HepG2 (cell line): ENCODE results near the gene VGF. TPM values are rescaled to one million over a fixed set of nuclear protein-coding genes. Genes with fewer than 3 reads are reported as not detected.

Source experiments
- GATAD1 ChIP-seq: IDR thresholded peaks from 2 replicates; pipeline ENCODE4 v1.6.1; 2016; ENCODE audit warnings: missing genetic modification reagents, missing compliant biosample characterization
- JDP2 ChIP-seq: sonication (generic); formaldehyde crosslinking; IDR thresholded peaks from 2 replicates; pipeline ENCODE4 v1.8.1; 2022; ENCODE audit warnings: missing genetic modification reagents, borderline replicate concordance
- JUND ChIP-seq: sonication (generic); formaldehyde crosslinking; IDR thresholded peaks from 2 replicates; pipeline ENCODE4 v1.8.0; 2022; ENCODE audit warnings: mild to moderate bottlenecking, missing genetic modification reagents
- MXI1 ChIP-seq: IDR thresholded peaks from 3 replicates; pipeline ENCODE4 v1.6.1; 2012; ENCODE audit warnings: low read depth, low read length, inconsistent platforms, borderline replicate concordance
- NCOA5 ChIP-seq: sonication (generic); formaldehyde crosslinking; IDR thresholded peaks from 2 replicates; pipeline ENCODE4 v1.4.0; 2020; ENCODE audit warnings: missing genetic modification reagents
- PHB2 ChIP-seq: fragments of 450-650 bp; IDR thresholded peaks from 2 replicates; pipeline ENCODE4 v1.6.1; 2018; ENCODE audit not compliant: partially characterized antibody
- RFXAP ChIP-seq: sonication (generic); formaldehyde crosslinking; IDR thresholded peaks from 2 replicates; pipeline ENCODE4 v1.4.0; 2020; ENCODE audit warnings: missing genetic modification reagents, borderline replicate concordance
- YEATS4 ChIP-seq: sonication (generic); formaldehyde crosslinking; IDR thresholded peaks from 2 replicates; pipeline ENCODE4 v1.4.0; 2020; ENCODE audit warnings: missing genetic modification reagents, borderline replicate concordance
- ZNF121 ChIP-seq: sonication (generic); formaldehyde crosslinking; IDR thresholded peaks from 2 replicates; pipeline ENCODE4 v1.5.0; 2020; ENCODE audit warnings: mild to moderate bottlenecking, missing genetic modification reagents
- ZNF547 ChIP-seq: sonication (generic); formaldehyde crosslinking; IDR thresholded peaks from 2 replicates; pipeline ENCODE4 v1.5.1; 2020; ENCODE audit warnings: mild to moderate bottlenecking, missing genetic modification reagents
- ZNF572 ChIP-seq: sonication (generic); formaldehyde crosslinking; IDR thresholded peaks from 2 replicates; pipeline ENCODE4 v1.5.1; 2020; ENCODE audit warnings: mild to moderate bottlenecking, missing genetic modification reagents
- ZNF616 ChIP-seq: sonication (generic); formaldehyde crosslinking; IDR thresholded peaks from 2 replicates; pipeline ENCODE4 v1.5.0; 2020; ENCODE audit warnings: low read depth, mild to moderate bottlenecking, missing genetic modification reagents
- ZNF619 ChIP-seq: sonication (generic); formaldehyde crosslinking; IDR thresholded peaks from 2 replicates; pipeline ENCODE4 v1.4.0; 2020; ENCODE audit warnings: mild to moderate bottlenecking, missing genetic modification reagents
- ZNF761 ChIP-seq: sonication (generic); formaldehyde crosslinking; conservative IDR thresholded peaks from 2 replicates; pipeline ENCODE4 v1.4.0; 2020; ENCODE audit warnings: mild to moderate bottlenecking, missing genetic modification reagents
- polyA plus RNA-seq, 8 experiments: library from polyadenylated mRNA; depleted of rRNA in 3 of 8; stranded (reverse) in 7 of 8; unstranded in 1 of 8; fragments of >200 nt; fragmentation: Illumina TruSeq in 4 of 8; extraction: Trizol in 4 of 8; gene quantifications; 2 replicates each; pipeline versions ENCODE4 v1.2.1 to v1.2.3, GENCODE V29; 2011 to 2016; ENCODE audit warnings: low read depth in 4 of 8, missing spikeins in 1 of 8, mixed read lengths in 1 of 8; ENCODE audit not compliant: insufficient read depth in 1 of 8
- total RNA-seq, 5 experiments: library from RNA; depleted of rRNA; stranded (reverse); fragments of >200 nt; fragmentation: Illumina TruSeq; extraction: Trizol; gene quantifications; 2 replicates each; pipeline ENCODE4 v1.2.3, GENCODE V29; 2016; ENCODE audit warnings: low read depth in 1 of 5
- TF ChIP-seq, protein P1 (sequence below): sonication (generic); formaldehyde crosslinking; IDR thresholded peaks from 2 replicates; pipeline ENCODE4 v1.5.0; 2020; ENCODE audit warnings: missing genetic modification reagents
- TF ChIP-seq, protein P2 (sequence below): sonication (generic); formaldehyde crosslinking; IDR thresholded peaks from 2 replicates; pipeline ENCODE4 v1.8.1; 2023; ENCODE audit warnings: mild to moderate bottlenecking, missing genetic modification reagents, borderline replicate concordance
- TF ChIP-seq, protein P3 (sequence below): sonication (generic); formaldehyde crosslinking; IDR thresholded peaks from 2 replicates; pipeline ENCODE4 v1.4.0; 2020; ENCODE audit warnings: missing genetic modification reagents
- TF ChIP-seq, protein P4 (sequence below): sonication (generic); formaldehyde crosslinking; IDR thresholded peaks from 2 replicates; pipeline ENCODE4 v1.4.0; 2020; ENCODE audit warnings: missing genetic modification reagents
- TF ChIP-seq, protein P5 (sequence below): sonication (generic); formaldehyde crosslinking; IDR thresholded peaks from 2 replicates; pipeline ENCODE4 v1.5.1; 2020; ENCODE audit warnings: missing genetic modification reagents, mild to moderate bottlenecking, borderline replicate concordance

VGF gene
- total and polyA plus RNA-seq, 2 of the 13 experiments (the other 11 are each of a cell fraction or from before 2014, with no cell fraction given), result 0.12 to 0.46 TPM

DNA sequence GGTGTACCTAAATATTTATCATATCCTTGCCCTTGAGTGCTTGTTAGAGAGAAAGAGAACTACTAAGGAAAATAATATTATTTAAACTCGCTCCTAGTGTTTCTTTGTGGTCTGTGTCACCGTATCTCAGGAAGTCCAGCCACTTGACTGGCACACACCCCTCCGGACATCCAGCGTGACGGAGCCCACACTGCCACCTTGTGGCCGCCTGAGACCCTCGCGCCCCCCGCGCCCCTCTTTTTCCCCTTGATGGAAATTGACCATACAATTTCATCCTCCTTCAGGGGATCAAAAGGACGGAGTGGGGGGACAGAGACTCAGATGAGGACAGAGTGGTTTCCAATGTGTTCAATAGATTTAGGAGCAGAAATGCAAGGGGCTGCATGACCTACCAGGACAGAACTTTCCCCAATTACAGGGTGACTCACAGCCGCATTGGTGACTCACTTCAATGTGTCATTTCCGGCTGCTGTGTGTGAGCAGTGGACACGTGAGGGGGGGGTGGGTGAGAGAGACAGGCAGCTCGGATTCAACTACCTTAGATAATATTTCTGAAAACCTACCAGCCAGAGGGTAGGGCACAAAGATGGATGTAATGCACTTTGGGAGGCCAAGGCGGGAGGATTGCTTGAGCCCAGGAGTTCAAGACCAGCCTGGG lies 27.0 kb downstream of the VGF start (continued):
- TF ChIP-seq, protein P1, sequence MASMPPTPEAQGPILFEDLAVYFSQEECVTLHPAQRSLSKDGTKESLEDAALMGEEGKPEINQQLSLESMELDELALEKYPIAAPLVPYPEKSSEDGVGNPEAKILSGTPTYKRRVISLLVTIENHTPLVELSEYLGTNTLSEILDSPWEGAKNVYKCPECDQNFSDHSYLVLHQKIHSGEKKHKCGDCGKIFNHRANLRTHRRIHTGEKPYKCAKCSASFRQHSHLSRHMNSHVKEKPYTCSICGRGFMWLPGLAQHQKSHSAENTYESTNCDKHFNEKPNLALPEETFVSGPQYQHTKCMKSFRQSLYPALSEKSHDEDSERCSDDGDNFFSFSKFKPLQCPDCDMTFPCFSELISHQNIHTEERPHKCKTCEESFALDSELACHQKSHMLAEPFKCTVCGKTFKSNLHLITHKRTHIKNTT (CRISPR knock-in tag), result no peak
- TF ChIP-seq NCOA5 (CRISPR knock-in tag), result 0 out of 2 replicates have a peak, but pooled peaks have one; percentile 76
- TF ChIP-seq ZNF121, result no peak
- 0 out of 2 replicates have a peak, but pooled peaks have one; percentile 50 for TF ChIP-seq GATAD1 (CRISPR knock-in tag)
- no peak for TF ChIP-seq YEATS4
- 0 out of 2 replicates have a peak, but pooled peaks have one; percentile 65 for TF ChIP-seq ZNF619 (CRISPR knock-in tag)
- TF ChIP-seq, protein P2, sequence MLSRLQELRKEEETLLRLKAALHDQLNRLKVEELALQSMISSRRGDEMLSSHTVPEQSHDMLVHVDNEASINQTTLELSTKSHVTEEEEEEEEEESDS, result no peak
- TF ChIP-seq, protein P3, sequence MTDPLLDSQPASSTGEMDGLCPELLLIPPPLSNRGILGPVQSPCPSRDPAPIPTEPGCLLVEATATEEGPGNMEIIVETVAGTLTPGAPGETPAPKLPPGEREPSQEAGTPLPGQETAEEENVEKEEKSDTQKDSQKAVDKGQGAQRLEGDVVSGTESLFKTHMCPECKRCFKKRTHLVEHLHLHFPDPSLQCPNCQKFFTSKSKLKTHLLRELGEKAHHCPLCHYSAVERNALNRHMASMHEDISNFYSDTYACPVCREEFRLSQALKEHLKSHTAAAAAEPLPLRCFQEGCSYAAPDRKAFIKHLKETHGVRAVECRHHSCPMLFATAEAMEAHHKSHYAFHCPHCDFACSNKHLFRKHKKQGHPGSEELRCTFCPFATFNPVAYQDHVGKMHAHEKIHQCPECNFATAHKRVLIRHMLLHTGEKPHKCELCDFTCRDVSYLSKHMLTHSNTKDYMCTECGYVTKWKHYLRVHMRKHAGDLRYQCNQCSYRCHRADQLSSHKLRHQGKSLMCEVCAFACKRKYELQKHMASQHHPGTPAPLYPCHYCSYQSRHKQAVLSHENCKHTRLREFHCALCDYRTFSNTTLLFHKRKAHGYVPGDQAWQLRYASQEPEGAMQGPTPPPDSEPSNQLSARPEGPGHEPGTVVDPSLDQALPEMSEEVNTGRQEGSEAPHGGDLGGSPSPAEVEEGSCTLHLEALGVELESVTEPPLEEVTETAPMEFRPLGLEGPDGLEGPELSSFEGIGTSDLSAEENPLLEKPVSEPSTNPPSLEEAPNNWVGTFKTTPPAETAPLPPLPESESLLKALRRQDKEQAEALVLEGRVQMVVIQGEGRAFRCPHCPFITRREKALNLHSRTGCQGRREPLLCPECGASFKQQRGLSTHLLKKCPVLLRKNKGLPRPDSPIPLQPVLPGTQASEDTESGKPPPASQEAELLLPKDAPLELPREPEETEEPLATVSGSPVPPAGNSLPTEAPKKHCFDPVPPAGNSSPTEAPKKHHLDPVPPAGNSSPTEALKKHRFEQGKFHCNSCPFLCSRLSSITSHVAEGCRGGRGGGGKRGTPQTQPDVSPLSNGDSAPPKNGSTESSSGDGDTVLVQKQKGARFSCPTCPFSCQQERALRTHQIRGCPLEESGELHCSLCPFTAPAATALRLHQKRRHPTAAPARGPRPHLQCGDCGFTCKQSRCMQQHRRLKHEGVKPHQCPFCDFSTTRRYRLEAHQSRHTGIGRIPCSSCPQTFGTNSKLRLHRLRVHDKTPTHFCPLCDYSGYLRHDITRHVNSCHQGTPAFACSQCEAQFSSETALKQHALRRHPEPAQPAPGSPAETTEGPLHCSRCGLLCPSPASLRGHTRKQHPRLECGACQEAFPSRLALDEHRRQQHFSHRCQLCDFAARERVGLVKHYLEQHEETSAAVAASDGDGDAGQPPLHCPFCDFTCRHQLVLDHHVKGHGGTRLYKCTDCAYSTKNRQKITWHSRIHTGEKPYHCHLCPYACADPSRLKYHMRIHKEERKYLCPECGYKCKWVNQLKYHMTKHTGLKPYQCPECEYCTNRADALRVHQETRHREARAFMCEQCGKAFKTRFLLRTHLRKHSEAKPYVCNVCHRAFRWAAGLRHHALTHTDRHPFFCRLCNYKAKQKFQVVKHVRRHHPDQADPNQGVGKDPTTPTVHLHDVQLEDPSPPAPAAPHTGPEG (CRISPR knock-in tag), result no peak
- 0 out of 2 replicates have a peak, but pooled peaks have one; percentile 31 for TF ChIP-seq ZNF547 (CRISPR knock-in tag)
- TF ChIP-seq MXI1, result peak; percentile 78; the same call in 1 of the 3 replicates
- TF ChIP-seq ZNF616, result no peak
- TF ChIP-seq JDP2 (CRISPR knock-in tag), result no peak
- TF ChIP-seq, protein P4, sequence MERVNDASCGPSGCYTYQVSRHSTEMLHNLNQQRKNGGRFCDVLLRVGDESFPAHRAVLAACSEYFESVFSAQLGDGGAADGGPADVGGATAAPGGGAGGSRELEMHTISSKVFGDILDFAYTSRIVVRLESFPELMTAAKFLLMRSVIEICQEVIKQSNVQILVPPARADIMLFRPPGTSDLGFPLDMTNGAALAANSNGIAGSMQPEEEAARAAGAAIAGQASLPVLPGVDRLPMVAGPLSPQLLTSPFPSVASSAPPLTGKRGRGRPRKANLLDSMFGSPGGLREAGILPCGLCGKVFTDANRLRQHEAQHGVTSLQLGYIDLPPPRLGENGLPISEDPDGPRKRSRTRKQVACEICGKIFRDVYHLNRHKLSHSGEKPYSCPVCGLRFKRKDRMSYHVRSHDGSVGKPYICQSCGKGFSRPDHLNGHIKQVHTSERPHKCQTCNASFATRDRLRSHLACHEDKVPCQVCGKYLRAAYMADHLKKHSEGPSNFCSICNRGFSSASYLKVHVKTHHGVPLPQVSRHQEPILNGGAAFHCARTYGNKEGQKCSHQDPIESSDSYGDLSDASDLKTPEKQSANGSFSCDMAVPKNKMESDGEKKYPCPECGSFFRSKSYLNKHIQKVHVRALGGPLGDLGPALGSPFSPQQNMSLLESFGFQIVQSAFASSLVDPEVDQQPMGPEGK (CRISPR knock-in tag), result peak; percentile 83
- no peak for TF ChIP-seq ZNF572 (CRISPR knock-in tag)
- TF ChIP-seq ZNF761 (CRISPR knock-in tag), result no peak
- no peak for TF ChIP-seq PHB2
- TF ChIP-seq, protein P5, sequence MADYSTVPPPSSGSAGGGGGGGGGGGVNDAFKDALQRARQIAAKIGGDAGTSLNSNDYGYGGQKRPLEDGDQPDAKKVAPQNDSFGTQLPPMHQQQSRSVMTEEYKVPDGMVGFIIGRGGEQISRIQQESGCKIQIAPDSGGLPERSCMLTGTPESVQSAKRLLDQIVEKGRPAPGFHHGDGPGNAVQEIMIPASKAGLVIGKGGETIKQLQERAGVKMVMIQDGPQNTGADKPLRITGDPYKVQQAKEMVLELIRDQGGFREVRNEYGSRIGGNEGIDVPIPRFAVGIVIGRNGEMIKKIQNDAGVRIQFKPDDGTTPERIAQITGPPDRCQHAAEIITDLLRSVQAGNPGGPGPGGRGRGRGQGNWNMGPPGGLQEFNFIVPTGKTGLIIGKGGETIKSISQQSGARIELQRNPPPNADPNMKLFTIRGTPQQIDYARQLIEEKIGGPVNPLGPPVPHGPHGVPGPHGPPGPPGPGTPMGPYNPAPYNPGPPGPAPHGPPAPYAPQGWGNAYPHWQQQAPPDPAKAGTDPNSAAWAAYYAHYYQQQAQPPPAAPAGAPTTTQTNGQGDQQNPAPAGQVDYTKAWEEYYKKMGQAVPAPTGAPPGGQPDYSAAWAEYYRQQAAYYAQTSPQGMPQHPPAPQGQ (CRISPR knock-in tag), result no peak
- TF ChIP-seq RFXAP (CRISPR knock-in tag), result no peak
- peak; percentile 94 for TF ChIP-seq JUND (CRISPR knock-in tag)
